K562 (cell line): Measurements from ENCODE around the gene AGPAT2. TPM values are rescaled to one million over a fixed set of nuclear protein-coding genes. Genes with fewer than 3 reads are reported as not detected.

Experiments used
- BDP1 ChIP-seq: IDR thresholded peaks from 3 replicates; pipeline ENCODE4 v1.6.1; 2011; ENCODE audit not compliant: insufficient read length, insufficient read depth
- BRF1 ChIP-seq: IDR thresholded peaks from 3 replicates; pipeline ENCODE4 v1.6.1; 2011; ENCODE audit warnings: borderline replicate concordance, mild to moderate bottlenecking; ENCODE audit not compliant: insufficient read length; ENCODE audit errors: extremely low read depth
- CEBPB ChIP-seq: fragments of 450-650 bp; IDR thresholded peaks from 2 replicates; pipeline ENCODE4 v1.6.1; 2016; ENCODE audit warnings: missing genetic modification characterization, missing compliant biosample characterization
- EGR1 ChIP-seq: fragments of 450-650 bp; conservative IDR thresholded peaks from 2 replicates; pipeline ENCODE4 v1.6.1; 2017; ENCODE audit warnings: mild to moderate bottlenecking
- FOXA1 ChIP-seq: fragments of 450-650 bp; IDR thresholded peaks from 2 replicates; pipeline ENCODE4 v1.6.1; 2016; ENCODE audit warnings: mild to moderate bottlenecking, borderline replicate concordance
- FOXK1 ChIP-seq: sonication (generic); formaldehyde crosslinking; IDR thresholded peaks from 2 replicates; pipeline ENCODE4 v1.8.0; 2022; ENCODE audit warnings: missing genetic modification reagents, mild to moderate bottlenecking, borderline replicate concordance
- FOXK2 ChIP-seq, 2 experiments: fragments of 450-650 bp; IDR thresholded peaks in 1 of 2; conservative IDR thresholded peaks in 1 of 2; 2 replicates each; pipeline ENCODE4 v1.6.1; 2016; ENCODE audit warnings: low read depth in 2 of 2, mild to moderate bottlenecking in 1 of 2
- HDAC1 ChIP-seq, 2 experiments: fragments of 450-650 bp; IDR thresholded peaks; 2 replicates each; pipeline ENCODE4 v1.6.1; 2016 to 2017; ENCODE audit warnings: inconsistent platforms in 1 of 2, mild to moderate bottlenecking in 1 of 2, moderate library complexity in 1 of 2
- HDAC3 ChIP-seq: fragments of 450-650 bp; IDR thresholded peaks from 2 replicates; pipeline ENCODE4 v1.6.1; 2018; ENCODE audit warnings: borderline replicate concordance, mild to moderate bottlenecking, moderate library complexity; ENCODE audit not compliant: partially characterized antibody
- HDGF ChIP-seq: fragments of 450-650 bp; IDR thresholded peaks from 2 replicates; pipeline ENCODE4 v1.6.1; 2016
- KDM1A ChIP-seq, 2 experiments: fragments of 450-650 bp; IDR thresholded peaks; 2 replicates each; pipeline ENCODE4 v1.6.1; 2016; ENCODE audit warnings: mild to moderate bottlenecking in 2 of 2
- PHF20 ChIP-seq: fragments of 450-650 bp; IDR thresholded peaks from 2 replicates; pipeline ENCODE4 v1.6.1; 2018; ENCODE audit not compliant: partially characterized antibody
- RBBP5 ChIP-seq: fragments of 200-600 bp; sonication (generic); IDR thresholded peaks from 2 replicates; pipeline ENCODE4 v1.6.1; 2012; ENCODE audit warnings: borderline replicate concordance, mild to moderate bottlenecking, low read length, control low read depth, inconsistent platforms; ENCODE audit not compliant: insufficient read depth, poor library complexity, severe bottlenecking
- ZNF444 ChIP-seq: fragments of 250-450 bp; sonication (Bioruptor Pico); IDR thresholded peaks from 2 replicates; pipeline ENCODE4 v1.4.0; 2020; ENCODE audit warnings: mild to moderate bottlenecking, moderate library complexity
- polyA plus RNA-seq, 8 experiments: library from polyadenylated mRNA; depleted of rRNA in 4 of 8; stranded (reverse) in 5 of 8; unstranded in 3 of 8; fragments of >200 nt; fragmentation: Nextera tagmentation in 2 of 8; fragmentation: Illumina TruSeq in 1 of 8; extraction: Ambion mirVana in 2 of 8; extraction: Trizol in 1 of 8; gene quantifications; 2 replicates each; pipeline versions ENCODE4 v1.2.1 to v1.2.3, GENCODE V29; 2011 to 2014; ENCODE audit warnings: inconsistent platforms in 1 of 8, missing spikeins in 1 of 8
- total RNA-seq, 7 experiments: library from RNA; depleted of rRNA in 6 of 7; stranded (reverse); fragments of >200 nt in 6 of 7; fragmentation: Illumina TruSeq in 2 of 7; extraction: Trizol in 2 of 7; gene quantifications; 2 replicates each; pipeline versions ENCODE4 v1.2.1 to v1.2.3, GENCODE V29; 2011 to 2021; ENCODE audit warnings: low replicate concordance in 1 of 7

The AGPAT2 gene
- total and polyA plus RNA-seq, 9 of the 15 experiments (the other 6 are each of a cell fraction or from before 2014, with no cell fraction given): 0.13 to 54.5 (median 23.9) TPM

DNA sequence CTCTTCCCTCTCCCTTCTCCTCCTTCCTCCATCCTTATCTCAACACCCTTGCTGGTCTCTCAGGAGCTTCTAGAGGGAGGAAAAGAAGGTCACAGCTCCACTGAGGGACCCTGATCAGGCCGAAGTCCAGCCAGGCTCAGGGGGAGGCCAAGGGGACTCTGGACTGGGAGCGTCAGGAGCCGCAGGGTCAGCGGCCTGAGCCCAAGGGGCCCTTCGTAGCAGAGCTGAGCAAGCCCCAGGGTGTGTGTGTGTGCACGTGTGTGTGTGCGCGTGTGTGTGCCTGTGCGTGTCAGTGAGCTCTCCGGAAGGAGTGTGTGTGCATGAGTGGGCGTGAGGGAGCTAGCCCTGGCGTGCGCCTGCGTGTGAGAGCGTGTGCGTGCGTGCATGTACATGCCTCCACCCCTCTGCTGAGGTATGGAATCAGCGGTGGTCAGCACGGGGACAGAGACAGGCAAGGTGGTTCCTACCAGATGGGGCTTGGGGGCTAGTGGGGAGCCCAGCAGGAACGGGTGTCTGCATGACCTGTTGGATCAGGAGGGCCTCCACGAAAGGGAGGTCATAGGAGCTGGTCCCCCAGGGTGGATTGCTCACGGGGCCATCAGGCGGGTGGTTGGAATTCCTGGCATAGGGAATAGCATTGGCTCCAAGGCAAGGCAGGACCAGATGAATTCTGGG lies 10.0 kb upstream of the AGPAT2 start (continued):
- TF ChIP-seq HDGF (0 out of 2 replicates have a peak, but pooled peaks have one; percentile 30), EGR1 (peak; percentile 43; the same call in 1 of the 2 replicates), BDP1 (no peak), FOXK2 (conservative IDR thresholded peaks at IDR 0.05 in 1 of 2, IDR thresholded peaks at IDR 0.05 in 1 of 2; ENCODE audit: low read depth in 2 of 2) (no peak), PHF20 (peak; percentile 19), RBBP5 (no peak), KDM1A (IDR thresholded peaks at IDR 0.05) (peak in 1 of 2 experiments; percentile 94; a peak in 2 of 4 replicates), FOXA1 (no peak), ZNF444 (CRISPR knock-in tag) (0 out of 2 replicates have a peak, but pooled peaks have one; percentile 50), HDAC1 (IDR thresholded peaks at IDR 0.05) (0 out of 4 replicates have a peak, but pooled peaks of 1 of the 2 experiments have one; percentile 32), CEBPB (tag) (no peak), FOXK1 (no peak), BRF1 (no peak), HDAC3 (no peak)
